Right atrium auricular region (tissue), 2 donors: Measurements from ENCODE around the gene C4BPA. TPM values are rescaled to one million over a fixed set of nuclear protein-coding genes. Genes with fewer than 3 reads are reported as not detected.

ENCODE experiments used
- DNase-seq: peaks from one replicate; pipeline ENCODE4 v3.0.0-alpha.2; 2019; ENCODE audit warnings: low spot score
- H3K27ac ChIP-seq, 2 donors: fragments of 200-600 bp; sonication (generic); 1 replicate in 1 of 2; 2 replicates in 1 of 2; pipeline ENCODE4 v1.5.1; 2016 to 2019
- H3K27me3 ChIP-seq, 2 donors: fragments of 200-600 bp; sonication (generic); one replicate each; pipeline versions ENCODE4 v1.5.1 to v1.6.0; 2017 to 2019
- H3K36me3 ChIP-seq: fragments of 200-600 bp; sonication (generic); one replicate; pipeline ENCODE4 v1.5.1; 2016
- H3K4me1 ChIP-seq, 2 donors: fragments of 200-600 bp; sonication (generic); one replicate each; pipeline versions ENCODE4 v1.5.1 to v1.6.0; 2017 to 2019
- H3K4me3 ChIP-seq, 2 donors: fragments of 200-600 bp; sonication (generic); 1 replicate in 1 of 2; 2 replicates in 1 of 2; pipeline ENCODE4 v1.5.1; 2017 to 2019; ENCODE audit warnings: mild to moderate bottlenecking in 1 of 2, moderate library complexity in 1 of 2
- H3K9me3 ChIP-seq, 2 donors: fragments of 200-600 bp; sonication (generic); one replicate each; pipeline ENCODE4 v1.5.1; 2019
- CTCF ChIP-seq, 2 donors: fragments of 200-600 bp; sonication (generic); IDR thresholded peaks; one replicate each; pipeline ENCODE4 v1.5.1; 2019; ENCODE audit warnings: antibody characterized with exemption in 2 of 2
- total RNA-seq, 2 donors: library from RNA; depleted of rRNA; stranded (reverse); fragments of >200 nt; gene quantifications; one replicate each; pipeline ENCODE4 v1.1.0, GENCODE V29; 2016

Gene C4BPA
- total RNA-seq, 2 donors from 2014 or later, result 3.6 TPM; not detected in 1

GRCh38 chr1:207064561-207064960 is 39.5 kb upstream of the C4BPA start:
- no peak for TF ChIP-seq CTCF (IDR thresholded peaks at IDR 0.05)
- no peaks in the 10 kb centered on the region for H3K27me3 ChIP-seq
- peaks cover 76% of the 10 kb centered on the region for H3K36me3 ChIP-seq
- DNase-seq, result no peak
- H3K27ac ChIP-seq, result peak overlapping the region; percentile 56 to 73
- no peaks in the 10 kb centered on the region for H3K9me3 ChIP-seq
- no peak overlapping the region for H3K4me3 ChIP-seq
- peaks cover 0 to 10% of the 10 kb centered on the region in 2 donors for H3K4me1 ChIP-seq

- no peaks in the 10 kb centered on the region for H3K9me3 ChIP-seq
- H3K4me1 ChIP-seq, result peaks cover 0 to 5% of the 10 kb centered on the region in 2 donors
- no peak for TF ChIP-seq CTCF (IDR thresholded peaks at IDR 0.05)
- peak overlapping the region in 1 of 2 donors; percentile 31 for H3K27ac ChIP-seq
- no peak for DNase-seq
- H3K27me3 ChIP-seq, result no peaks in the 10 kb centered on the region
- peaks cover 74% of the 10 kb centered on the region for H3K36me3 ChIP-seq
- no peak overlapping the region for H3K4me3 ChIP-seq
Measured at GRCh38 chr1:207067185-207067584, 36.8 kb upstream of the C4BPA start.

- Histone ChIP-seq H3K4me3 (no peak overlapping the region), H3K4me1 (peaks cover 0 to 5% of the 10 kb centered on the region in 2 donors), H3K27me3 (no peaks in the 10 kb centered on the region), H3K27ac (no peak overlapping the region), H3K36me3 (peaks cover 76% of the 10 kb centered on the region), H3K9me3 (no peaks in the 10 kb centered on the region)
- TF ChIP-seq CTCF (IDR thresholded peaks at IDR 0.05), result no peak
- DNase-seq, result no peak
Measured at GRCh38 chr1:207067665-207068064, 36.4 kb upstream of the C4BPA start.

GRCh38 chr1:207069061-207069460 is 35.0 kb upstream of the C4BPA start:
- Histone ChIP-seq H3K4me3 (no peak overlapping the region), H3K36me3 (peaks cover 67% of the 10 kb centered on the region), H3K9me3 (no peaks in the 10 kb centered on the region), H3K27me3 (no peaks in the 10 kb centered on the region), H3K27ac (peak overlapping the region; percentile 19 to 40), H3K4me1 (peaks cover 0 to 2% of the 10 kb centered on the region in 2 donors)
- TF ChIP-seq CTCF (IDR thresholded peaks at IDR 0.05), result no peak
- DNase-seq, result no peak

GRCh38 chr1:207069858-207070506 is 34.1 kb upstream of the C4BPA start:
- Histone ChIP-seq H3K27me3 (no peaks in the 10 kb centered on the region), H3K4me3 (no peak overlapping the region), H3K9me3 (no peaks in the 10 kb centered on the region), H3K27ac (peak overlapping the region; percentile 19 to 42), H3K36me3 (peaks cover 66% of the 10 kb centered on the region), H3K4me1 (no peaks in the 10 kb centered on the region)
- no peak for DNase-seq
- TF ChIP-seq CTCF (IDR thresholded peaks at IDR 0.05), result no peak

- no peaks in the 10 kb centered on the region for H3K4me1 ChIP-seq
- H3K27me3 ChIP-seq, result no peaks in the 10 kb centered on the region
- peaks cover 62% of the 10 kb centered on the region for H3K36me3 ChIP-seq
- H3K27ac ChIP-seq, result peak overlapping the region; percentile 19 to 42
- no peak overlapping the region for H3K4me3 ChIP-seq
- no peak for TF ChIP-seq CTCF (IDR thresholded peaks at IDR 0.05)
- no peak for DNase-seq
- no peaks in the 10 kb centered on the region for H3K9me3 ChIP-seq
Measured at GRCh38 chr1:207070811-207071210, 33.2 kb upstream of the C4BPA start.
